GM19239 (cell line): ENCODE results near the gene IRF9.

Experiments used
- DNase-seq: peaks from one replicate; pipeline ENCODE4 v3.0.0; 2011; ENCODE audit warnings: low spot score; ENCODE audit not compliant: insufficient read length
- FAIRE-seq: peaks from 2 replicates; lab custom pipeline; 2011; peaks lifted over from hg19 to GRCh38; lab: Jason Lieb, UNC

IRF9 gene

GRCh38 chr14:24160850-24161804 is at the start of gene IRF9:
Gene IRF9 (plus strand): TSS chr14:24161265. CDS start chr14:24162145, 880 bp downstream.
- peak; percentile 83 for DNase-seq
- peak; percentile 99 for FAIRE-seq

- DNase-seq = no peak
- FAIRE-seq = no peak
Observed at GRCh38 chr14:24113379-24113800, 47.7 kb upstream of the IRF9 start.

- FAIRE-seq (no peak), DNase-seq (peak; percentile 56)
Observed at GRCh38 chr14:24113801-24114531, 47.1 kb upstream of the IRF9 start.

DNA sequence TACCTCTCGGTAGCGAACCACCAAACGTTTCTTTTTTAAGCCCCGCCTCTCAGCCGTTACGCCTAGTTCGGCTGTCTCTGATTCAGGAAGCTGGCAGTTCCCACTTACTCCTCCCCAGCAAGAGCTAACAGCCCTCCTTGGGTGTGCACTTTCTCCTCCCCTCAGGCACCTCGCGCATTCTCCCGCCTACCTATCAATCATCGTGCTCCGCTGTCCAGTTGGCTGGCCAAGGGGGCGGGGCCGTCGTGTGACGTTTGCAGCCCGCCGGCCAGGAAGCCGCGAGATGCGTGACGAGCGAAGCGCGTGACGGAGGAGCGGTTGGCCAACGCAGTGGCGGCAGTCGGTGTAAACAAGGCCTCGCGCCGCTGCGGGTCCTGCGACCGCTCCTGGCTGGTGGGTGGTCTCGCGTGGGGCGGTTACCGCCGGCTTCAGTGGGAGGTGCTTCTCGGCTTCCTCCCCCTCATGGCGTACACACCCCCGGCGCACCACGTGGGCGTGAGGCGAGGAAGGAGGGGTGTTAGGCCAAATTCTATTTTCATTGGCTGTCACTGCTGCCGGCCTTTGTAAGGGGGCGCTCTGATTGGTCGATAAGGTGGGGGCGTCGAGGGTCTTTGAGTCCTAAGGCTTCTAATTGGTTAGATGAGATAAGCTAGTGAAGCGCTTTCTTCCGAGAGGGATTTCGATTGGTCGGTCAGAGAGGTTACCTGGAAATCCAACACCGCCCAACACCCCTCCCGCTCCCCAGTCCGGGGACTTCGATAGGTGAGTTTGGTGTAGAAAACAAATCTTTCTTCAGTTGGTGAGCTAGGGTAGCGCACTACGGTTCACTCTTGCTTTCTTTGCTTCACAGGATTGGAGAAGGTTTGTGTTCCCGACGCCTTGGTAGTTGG is 46.3 kb upstream of the IRF9 start, which contains the start of the genes DCAF11 and NRL:
Gene DCAF11, plus strand, starts transcription at position 246 of the 890 bp plus-strand sequence. CDS start 818 bp downstream, outside the sequence.
Gene NRL, minus strand, starts transcription at position 418 of the 890 bp plus-strand sequence. CDS start 32,101 bp downstream, outside the sequence.
- peak; percentile 98 for FAIRE-seq
- peak; percentile 89 for DNase-seq

- DNase-seq (no peak), FAIRE-seq (no peak)
Observed at GRCh38 chr14:24115422-24116127, 45.5 kb upstream of the IRF9 start.

GRCh38 chr14:24116128-24116814 is 44.8 kb upstream of the IRF9 start:
- DNase-seq (no peak), FAIRE-seq (no peak)

- no peak for DNase-seq
Observed at GRCh38 chr14:24117179-24117578, 43.9 kb upstream of the IRF9 start.

DNA sequence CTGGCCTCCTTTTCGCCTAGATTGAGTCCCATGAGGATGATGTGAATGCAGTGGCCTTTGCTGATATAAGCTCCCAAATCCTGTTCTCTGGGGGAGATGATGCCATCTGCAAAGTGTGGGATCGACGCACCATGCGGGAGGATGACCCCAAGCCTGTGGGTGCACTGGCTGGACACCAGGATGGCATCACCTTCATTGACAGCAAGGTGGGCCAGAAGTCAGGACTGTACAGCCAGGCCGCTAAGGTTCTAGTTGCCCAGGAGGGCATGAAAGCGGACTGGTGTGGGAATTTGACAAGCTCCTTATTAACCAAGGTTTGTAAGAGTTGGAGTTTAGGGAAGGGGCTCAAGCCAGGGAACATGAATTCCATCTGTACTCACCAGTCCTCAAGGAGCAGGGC is 41.4 kb upstream of the IRF9 start:
- FAIRE-seq (no peak), DNase-seq (no peak)

More at GRCh38 chr14:24117179-24117578, 43.9 kb upstream of the IRF9 start:
- FAIRE-seq = no peak

DNA sequence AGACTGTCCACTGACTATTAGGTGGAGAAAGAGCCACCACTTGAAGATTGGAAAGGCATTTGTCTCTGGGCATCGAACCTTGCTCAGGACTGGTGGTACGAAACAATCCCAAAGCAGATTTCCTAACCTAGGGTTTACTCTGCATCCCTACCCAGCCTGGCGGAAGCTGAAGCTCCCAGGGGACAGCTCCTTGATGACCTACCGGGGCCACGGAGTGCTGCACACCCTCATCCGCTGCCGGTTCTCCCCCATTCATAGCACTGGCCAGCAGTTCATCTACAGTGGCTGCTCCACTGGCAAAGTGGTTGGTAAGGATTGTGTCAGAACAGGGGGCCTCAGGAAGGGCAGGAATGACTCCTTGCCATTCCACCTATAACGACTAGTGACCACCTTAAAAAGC is 39.9 kb upstream of the IRF9 start:
- DNase-seq (no peak), FAIRE-seq (no peak)

- FAIRE-seq (no peak), DNase-seq (no peak)
Observed at GRCh38 chr14:24122416-24122815, 38.6 kb upstream of the IRF9 start.

DNA sequence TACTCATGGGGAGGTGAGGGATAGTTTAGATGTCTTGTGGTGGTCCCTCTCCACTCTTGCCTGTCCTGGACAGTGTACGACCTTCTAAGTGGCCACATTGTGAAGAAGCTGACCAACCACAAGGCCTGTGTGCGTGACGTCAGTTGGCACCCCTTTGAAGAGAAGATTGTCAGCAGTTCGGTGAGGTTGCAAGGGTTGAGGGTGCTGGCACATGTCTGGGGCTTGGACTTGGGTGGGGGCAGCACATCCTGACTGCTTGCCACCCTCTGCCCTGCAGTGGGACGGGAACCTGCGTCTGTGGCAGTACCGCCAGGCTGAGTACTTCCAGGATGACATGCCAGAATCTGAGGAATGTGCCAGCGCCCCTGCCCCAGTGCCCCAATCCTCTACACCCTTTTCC is 38.2 kb upstream of the IRF9 start:
- DNase-seq (no peak), FAIRE-seq (no peak)

DNA sequence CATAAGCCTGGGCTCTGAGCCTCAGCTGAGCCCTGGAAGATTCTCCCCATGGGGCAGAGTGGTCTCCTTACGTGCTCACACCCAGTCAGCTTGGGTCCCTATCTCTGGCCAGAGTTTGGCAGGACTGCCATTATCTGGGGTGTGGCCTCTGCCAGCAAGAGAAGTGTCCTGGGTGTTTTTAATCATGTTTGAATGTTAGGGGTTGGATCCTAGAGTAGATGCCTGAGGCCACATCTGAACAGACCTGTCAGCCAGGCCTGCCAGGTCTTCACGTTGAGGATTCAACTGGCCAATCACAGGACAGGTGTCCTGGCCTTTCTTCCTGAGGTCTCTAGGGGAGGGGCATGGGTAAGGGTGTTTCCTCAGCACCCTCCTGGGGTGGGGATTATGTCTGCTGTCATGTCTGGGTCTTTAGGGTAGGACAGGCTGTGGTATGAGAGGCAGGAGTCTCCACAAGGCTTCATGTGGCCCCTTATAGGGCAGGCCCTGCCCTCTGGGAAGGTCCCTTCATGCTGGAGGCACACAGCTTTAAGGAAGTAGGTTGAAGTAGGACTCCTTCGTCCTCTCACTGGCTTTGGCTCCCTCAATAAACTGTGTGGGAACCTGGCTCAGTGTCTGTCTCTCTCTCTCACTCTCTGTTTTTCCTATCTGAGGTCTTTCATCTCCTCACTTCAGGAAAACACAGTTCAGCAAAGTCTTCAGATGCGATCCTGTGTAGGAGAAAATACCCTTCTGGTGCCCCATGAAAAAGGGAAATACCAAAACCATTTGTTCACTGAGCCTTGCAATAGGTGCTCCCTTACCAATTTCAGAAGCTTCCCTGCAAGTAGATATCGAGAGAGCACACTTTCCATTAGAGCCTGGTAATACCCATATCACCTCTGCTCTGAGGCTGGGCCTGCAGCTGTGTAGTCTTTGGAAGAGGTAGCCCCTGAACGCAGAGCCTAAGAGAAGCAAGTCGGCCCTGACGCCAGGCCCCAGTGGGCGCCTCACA is 37.3 kb upstream of the IRF9 start:
- DNase-seq (no peak), FAIRE-seq (no peak)

- DNase-seq = no peak
- FAIRE-seq = no peak
Observed at GRCh38 chr14:24126939-24127338, 34.1 kb upstream of the IRF9 start.

DNA sequence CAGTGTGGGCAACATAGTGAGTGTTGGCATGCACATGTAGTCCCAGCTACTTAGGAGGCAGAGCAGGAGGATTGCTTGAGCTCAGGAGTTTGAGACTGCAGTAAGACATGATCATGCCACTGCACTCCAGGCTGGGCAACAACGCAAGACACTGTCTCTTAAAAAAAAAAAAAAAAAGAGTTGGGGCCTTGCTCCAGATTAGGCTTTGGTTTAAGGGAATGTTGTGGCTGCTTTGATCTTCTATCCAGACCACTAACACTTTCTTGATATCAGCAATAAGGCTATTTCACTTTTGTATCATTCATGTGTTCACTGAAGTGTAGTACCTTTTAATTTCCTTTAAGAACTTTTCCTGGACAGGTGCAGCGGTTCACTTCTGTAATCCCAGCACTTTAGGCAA is 33.4 kb upstream of the IRF9 start:
- DNase-seq (no peak), FAIRE-seq (no peak)

- DNase-seq (no peak), FAIRE-seq (no peak)
Observed at GRCh38 chr14:24129410-24129998, 31.6 kb upstream of the IRF9 start.

DNA sequence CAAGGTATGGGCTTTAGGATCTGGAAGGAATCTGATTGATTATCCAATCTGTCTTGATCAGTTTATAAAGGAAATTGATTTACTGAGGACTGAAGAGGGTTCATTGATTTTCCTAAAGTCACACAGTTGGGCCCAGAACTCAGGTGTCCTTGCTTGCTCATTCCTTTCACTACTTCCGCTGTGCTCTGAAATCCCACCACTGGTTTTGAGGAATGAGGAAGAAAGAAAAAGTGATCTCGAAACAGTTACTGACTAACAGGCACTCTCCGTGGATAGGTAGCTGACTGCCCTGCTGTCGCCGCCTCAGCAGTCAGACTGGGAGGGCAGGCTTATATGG is 30.7 kb upstream of the IRF9 start, which contains the start of gene FITM1:
Gene FITM1, plus strand, starts transcription at position 280 of the 337 bp plus-strand sequence. CDS start 905 bp downstream, outside the sequence.
- FAIRE-seq = no peak

More for the DNA sequence above, 30.7 kb upstream of the IRF9 start, which contains the start of gene FITM1:
- DNase-seq = no peak
